PC-3 (cell line): ENCODE measurements around the gene MRFAP1L1.

Source experiments
- CTCF ChIP-seq: fragments of 300-600 bp; sonication (generic); conservative IDR thresholded peaks from 2 replicates; pipeline ENCODE4 v1.5.1; 2017; ENCODE audit warnings: antibody characterized with exemption, low read depth, mild to moderate bottlenecking, low read length
- EZH2 ChIP-seq: fragments of 300-600 bp; sonication (generic); IDR thresholded peaks from one replicate; pipeline ENCODE4 v1.6.1; 2017; ENCODE audit warnings: antibody characterized with exemption, mild to moderate bottlenecking, low read length; ENCODE audit not compliant: unreplicated experiment
- EZH2phosphoT487 ChIP-seq: fragments of 300-600 bp; sonication (generic); IDR thresholded peaks from 2 replicates; pipeline ENCODE4 v1.6.1; 2018; ENCODE audit warnings: mild to moderate bottlenecking, antibody characterized with exemption, low read length, borderline replicate concordance

- TF ChIP-seq CTCF = no peak
- no peak for TF ChIP-seq EZH2phosphoT487
- TF ChIP-seq EZH2 = no peak
Observed at GRCh38 chr4:6718932-6719610, 9.4 kb upstream of the MRFAP1L1 start.
